ENCODE results near the gene ZFAND2A.
A peak's percentile ranks its signal among the peaks of the same experiment; 100 is the strongest.

The ZFAND2A gene

GRCh38 chr7:1136841-1137516, 23.0 kb downstream of the ZFAND2A start:
- Histone ChIP-seq H3K4me1 (ENCODE audit: control insufficient read depth, insufficient read depth, low read length) (peaks cover 2% of the 10 kb centered on the region; the same call in 1 of the 2 replicates), H3K9me3 (ENCODE audit: control insufficient read depth, insufficient read depth, low read length) (no peaks in the 10 kb centered on the region), H3K4me3 (ENCODE audit: low read length) (peak overlapping the region; percentile 86; the same call in 1 of the 2 replicates), H3K27ac (ENCODE audit: low read length) (no peak overlapping the region), H3K27me3 (ENCODE audit: control insufficient read depth, insufficient read depth, low read length) (no peaks in the 10 kb centered on the region), H3K36me3 (ENCODE audit: control insufficient read depth, insufficient read depth, low read length) (no peaks in the 10 kb centered on the region)
- DNase-seq (ENCODE audit: low read depth, low spot score), result no peak
- WGBS (ENCODE audit: insufficient coverage, insufficient read length), result no CpG with 5 or more reads among the region's 9 CpGs

GRCh38 chr7:1134951-1135350, 25.0 kb downstream of the ZFAND2A start:
- no peak overlapping the region for H3K4me3 ChIP-seq (ENCODE audit: low read length)
- no peaks in the 10 kb centered on the region for H3K27me3 ChIP-seq (ENCODE audit: control insufficient read depth, insufficient read depth, low read length)
- DNase-seq (ENCODE audit: low read depth, low spot score), result no peak
- H3K27ac ChIP-seq (ENCODE audit: low read length), result no peak overlapping the region
- no CpG with 5 or more reads among the region's 7 CpGs for WGBS (ENCODE audit: insufficient coverage, insufficient read length)
- peaks cover 2% of the 10 kb centered on the region; the same call in 1 of the 2 replicates for H3K4me1 ChIP-seq (ENCODE audit: control insufficient read depth, insufficient read depth, low read length)
- H3K36me3 ChIP-seq (ENCODE audit: control insufficient read depth, insufficient read depth, low read length), result no peaks in the 10 kb centered on the region
- H3K9me3 ChIP-seq (ENCODE audit: control insufficient read depth, insufficient read depth, low read length), result no peaks in the 10 kb centered on the region

GRCh38 chr7:1131471-1132265, 28.3 kb downstream of the ZFAND2A start:
- DNase-seq (ENCODE audit: low read depth, low spot score), result no peak
- no peaks in the 10 kb centered on the region for H3K9me3 ChIP-seq (ENCODE audit: control insufficient read depth, insufficient read depth, low read length)
- H3K27me3 ChIP-seq (ENCODE audit: control insufficient read depth, insufficient read depth, low read length), result no peaks in the 10 kb centered on the region
- no peaks in the 10 kb centered on the region for H3K36me3 ChIP-seq (ENCODE audit: control insufficient read depth, insufficient read depth, low read length)
- H3K4me1 ChIP-seq (ENCODE audit: control insufficient read depth, insufficient read depth, low read length), result no peaks in the 10 kb centered on the region
- H3K27ac ChIP-seq (ENCODE audit: low read length), result no peak overlapping the region
- WGBS (ENCODE audit: insufficient coverage, insufficient read length), result no CpG with 5 or more reads among the region's 2 CpGs
- no peak overlapping the region for H3K4me3 ChIP-seq (ENCODE audit: low read length)

GRCh38 chr7:1130021-1130990, 29.7 kb downstream of the ZFAND2A start:
- Histone ChIP-seq H3K27me3 (ENCODE audit: control insufficient read depth, insufficient read depth, low read length) (no peaks in the 10 kb centered on the region), H3K27ac (ENCODE audit: low read length) (no peak overlapping the region), H3K4me1 (ENCODE audit: control insufficient read depth, insufficient read depth, low read length) (no peaks in the 10 kb centered on the region), H3K9me3 (ENCODE audit: control insufficient read depth, insufficient read depth, low read length) (no peaks in the 10 kb centered on the region), H3K36me3 (ENCODE audit: control insufficient read depth, insufficient read depth, low read length) (peaks cover 3% of the 10 kb centered on the region; the same call in 1 of the 2 replicates), H3K4me3 (ENCODE audit: low read length) (no peak overlapping the region)
- no peak for DNase-seq (ENCODE audit: low read depth, low spot score)
- WGBS (ENCODE audit: insufficient coverage, insufficient read length), result no CpG with 5 or more reads among the region's 26 CpGs

GRCh38 chr7:1129431-1129830, 30.6 kb downstream of the ZFAND2A start:
- no peak overlapping the region for H3K4me3 ChIP-seq (ENCODE audit: low read length)
- H3K9me3 ChIP-seq (ENCODE audit: control insufficient read depth, insufficient read depth, low read length), result no peaks in the 10 kb centered on the region
- no peak for DNase-seq (ENCODE audit: low read depth, low spot score)
- no CpG with 5 or more reads among the region's 13 CpGs for WGBS (ENCODE audit: insufficient coverage, insufficient read length)
- H3K36me3 ChIP-seq (ENCODE audit: control insufficient read depth, insufficient read depth, low read length), result peaks cover 8% of the 10 kb centered on the region; the same call in 1 of the 2 replicates
- H3K27me3 ChIP-seq (ENCODE audit: control insufficient read depth, insufficient read depth, low read length), result no peaks in the 10 kb centered on the region
- no peak overlapping the region for H3K27ac ChIP-seq (ENCODE audit: low read length)
- H3K4me1 ChIP-seq (ENCODE audit: control insufficient read depth, insufficient read depth, low read length), result no peaks in the 10 kb centered on the region

- no peak overlapping the region for H3K27ac ChIP-seq (ENCODE audit: low read length)
- peaks cover 8% of the 10 kb centered on the region; the same call in 1 of the 2 replicates for H3K36me3 ChIP-seq (ENCODE audit: control insufficient read depth, insufficient read depth, low read length)
- H3K27me3 ChIP-seq (ENCODE audit: control insufficient read depth, insufficient read depth, low read length), result no peaks in the 10 kb centered on the region
- H3K4me1 ChIP-seq (ENCODE audit: control insufficient read depth, insufficient read depth, low read length), result peaks cover 3% of the 10 kb centered on the region; the same call in 1 of the 2 replicates
- no peaks in the 10 kb centered on the region for H3K9me3 ChIP-seq (ENCODE audit: control insufficient read depth, insufficient read depth, low read length)
- H3K4me3 ChIP-seq (ENCODE audit: low read length), result no peak overlapping the region
- WGBS (ENCODE audit: insufficient coverage, insufficient read length), result no CpG with 5 or more reads among the region's 7 CpGs
- no peak for DNase-seq (ENCODE audit: low read depth, low spot score)
These were observed 33.0 kb downstream of the ZFAND2A start for GRCh38 chr7:1127001-1127400.

- Histone ChIP-seq H3K36me3 (ENCODE audit: control insufficient read depth, insufficient read depth, low read length) (peaks cover 8% of the 10 kb centered on the region; the same call in 1 of the 2 replicates), H3K4me1 (ENCODE audit: control insufficient read depth, insufficient read depth, low read length) (peaks cover 3% of the 10 kb centered on the region; the same call in 1 of the 2 replicates), H3K4me3 (ENCODE audit: low read length) (no peak overlapping the region), H3K27me3 (ENCODE audit: control insufficient read depth, insufficient read depth, low read length) (no peaks in the 10 kb centered on the region), H3K27ac (ENCODE audit: low read length) (no peak overlapping the region), H3K9me3 (ENCODE audit: control insufficient read depth, insufficient read depth, low read length) (no peaks in the 10 kb centered on the region)
- WGBS (ENCODE audit: insufficient coverage, insufficient read length), result no CpG with 5 or more reads among the region's 16 CpGs
- no peak for DNase-seq (ENCODE audit: low read depth, low spot score)
These were observed 34.4 kb downstream of the ZFAND2A start for GRCh38 chr7:1125603-1125969.

- WGBS (ENCODE audit: insufficient coverage, insufficient read length), result no CpG with 5 or more reads among the region's 23 CpGs
- DNase-seq (ENCODE audit: low read depth, low spot score), result no peak
- Histone ChIP-seq H3K4me3 (ENCODE audit: low read length) (no peak overlapping the region), H3K9me3 (ENCODE audit: control insufficient read depth, insufficient read depth, low read length) (no peaks in the 10 kb centered on the region), H3K27me3 (ENCODE audit: control insufficient read depth, insufficient read depth, low read length) (no peaks in the 10 kb centered on the region), H3K27ac (ENCODE audit: low read length) (no peak overlapping the region), H3K4me1 (ENCODE audit: control insufficient read depth, insufficient read depth, low read length) (peaks cover 3% of the 10 kb centered on the region; the same call in 1 of the 2 replicates), H3K36me3 (ENCODE audit: control insufficient read depth, insufficient read depth, low read length) (peaks cover 8% of the 10 kb centered on the region; the same call in 1 of the 2 replicates)
These were observed 35.0 kb downstream of the ZFAND2A start for GRCh38 chr7:1124816-1125602.

GRCh38 chr7:1124164-1124563, 35.8 kb downstream of the ZFAND2A start:
- no CpG with 5 or more reads among the region's 11 CpGs for WGBS (ENCODE audit: insufficient coverage, insufficient read length)
- no peaks in the 10 kb centered on the region for H3K9me3 ChIP-seq (ENCODE audit: control insufficient read depth, insufficient read depth, low read length)
- no peak overlapping the region for H3K27ac ChIP-seq (ENCODE audit: low read length)

More at GRCh38 chr7:1124164-1124563, 35.8 kb downstream of the ZFAND2A start:
- H3K4me3 ChIP-seq (ENCODE audit: low read length), result no peak overlapping the region
- H3K27me3 ChIP-seq (ENCODE audit: control insufficient read depth, insufficient read depth, low read length), result no peaks in the 10 kb centered on the region
- DNase-seq (ENCODE audit: low read depth, low spot score), result no peak
- peaks cover 3% of the 10 kb centered on the region; the same call in 1 of the 2 replicates for H3K4me1 ChIP-seq (ENCODE audit: control insufficient read depth, insufficient read depth, low read length)
- peaks cover 8% of the 10 kb centered on the region; the same call in 1 of the 2 replicates for H3K36me3 ChIP-seq (ENCODE audit: control insufficient read depth, insufficient read depth, low read length)

Data from iPS DF 6.9 (cell line).